Epithelial cell of esophagus (primary cell): Measurements from ENCODE around the gene SEMA5A.

ENCODE experiments used
- DNase-seq: peaks from one replicate; pipeline ENCODE4 v3.0.0; 2010; ENCODE audit warnings: low read depth
- H3K4me3 ChIP-seq: 2 replicates; pipeline ENCODE4 v1.5.1; 2011; ENCODE audit warnings: mild to moderate bottlenecking, low read length, control low read depth
- CTCF ChIP-seq: IDR thresholded peaks from 2 replicates; pipeline ENCODE4 v1.5.1; 2011; ENCODE audit warnings: low read depth, mild to moderate bottlenecking, low read length, control low read depth, inconsistent platforms; ENCODE audit not compliant: insufficient read depth; ENCODE audit errors: missing control alignments

The SEMA5A gene

GRCh38 chr5:9335754-9336495 is 209.9 kb downstream of the SEMA5A start:
- no peak for TF ChIP-seq CTCF
- no peak for DNase-seq
- H3K4me3 ChIP-seq: no peak overlapping the region

- no peak for TF ChIP-seq CTCF
- no peak overlapping the region for H3K4me3 ChIP-seq
Observed at GRCh38 chr5:9335269-9335668, 210.6 kb downstream of the SEMA5A start.

GRCh38 chr5:9332026-9332425 is 213.8 kb downstream of the SEMA5A start:
- H3K4me3 ChIP-seq: no peak overlapping the region
- TF ChIP-seq CTCF: no peak
- no peak for DNase-seq

More at GRCh38 chr5:9335269-9335668, 210.6 kb downstream of the SEMA5A start:
- DNase-seq: no peak

DNA sequence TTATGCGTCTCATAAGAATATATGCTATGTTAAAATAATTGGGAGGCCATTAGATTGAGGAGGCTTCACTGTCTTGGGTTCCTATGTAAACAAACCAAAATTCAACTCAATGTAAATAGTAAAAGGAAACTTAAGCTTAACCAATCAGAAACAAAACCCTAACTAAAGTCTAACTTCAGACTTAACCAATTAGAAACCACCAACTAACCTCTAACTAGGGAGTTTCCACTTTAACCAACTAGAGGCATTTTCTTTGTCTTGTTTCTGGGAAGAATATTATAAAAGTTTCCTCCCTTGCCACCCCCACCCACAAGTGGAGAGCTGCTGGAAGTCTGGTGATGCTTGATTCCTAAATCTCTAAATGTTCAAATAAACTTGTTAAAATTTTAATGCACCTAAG is 214.5 kb downstream of the SEMA5A start:
- H3K4me3 ChIP-seq: no peak overlapping the region
- TF ChIP-seq CTCF: no peak
- DNase-seq: no peak

GRCh38 chr5:9329125-9329524 is 216.8 kb downstream of the SEMA5A start:
- no peak for DNase-seq
- TF ChIP-seq CTCF: no peak
- H3K4me3 ChIP-seq: no peak overlapping the region

DNA sequence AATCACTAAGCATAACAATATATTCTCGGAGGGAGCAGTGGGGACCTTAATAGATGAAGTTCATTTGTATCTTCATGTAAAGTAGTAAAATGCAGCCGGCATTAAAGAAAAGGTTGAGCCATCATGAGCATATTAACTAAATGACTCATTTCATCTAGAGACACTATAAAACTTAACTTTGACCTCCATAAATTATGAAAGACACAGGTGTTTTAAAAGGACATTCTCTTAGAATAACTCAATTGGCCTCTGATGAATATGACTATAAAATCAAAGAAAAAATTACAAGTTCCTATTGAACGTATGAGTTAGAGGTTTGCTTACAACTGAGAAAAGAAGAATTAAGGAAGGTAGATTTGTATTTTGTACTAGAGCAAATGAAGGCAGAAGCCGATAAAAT is 220.3 kb downstream of the SEMA5A start:
- DNase-seq: no peak
- H3K4me3 ChIP-seq: no peak overlapping the region
- TF ChIP-seq CTCF: no peak
